Erythroblast (primary cell): ENCODE data around the gene CEPT1.

ENCODE experiments used
- DNase-seq, 2 experiments: peaks; one replicate each; lab custom pipeline; 2025; lab: John Stamatoyannopoulos, UW
- GATA1 ChIP-seq: IDR thresholded peaks from 2 replicates; pipeline ENCODE4 v1.6.1; 2011; ENCODE audit warnings: low read depth, mild to moderate bottlenecking, control low read depth, low read length, moderate library complexity
- POLR2A ChIP-seq: IDR thresholded peaks from 2 replicates; pipeline ENCODE4 v1.6.1; 2011; ENCODE audit warnings: mild to moderate bottlenecking, low read length

Gene CEPT1

GRCh38 chr1:111216751-111217150, 76.7 kb downstream of the CEPT1 start:
- no peak for DNase-seq
- TF ChIP-seq GATA1 (no peak), POLR2A (no peak)

GRCh38 chr1:111217183-111217910, 77.3 kb downstream of the CEPT1 start:
- no peak for DNase-seq
- TF ChIP-seq POLR2A (no peak), GATA1 (no peak)

- TF ChIP-seq POLR2A (no peak), GATA1 (no peak)
- DNase-seq, result no peak
These were observed 78.9 kb downstream of the CEPT1 start for GRCh38 chr1:111218701-111219556.

- no peak for DNase-seq
- no peak for TF ChIP-seq POLR2A
- no peak for TF ChIP-seq GATA1
These were observed 79.7 kb downstream of the CEPT1 start for GRCh38 chr1:111219557-111220286.

GRCh38 chr1:111220302-111220890, 80.4 kb downstream of the CEPT1 start:
- TF ChIP-seq POLR2A, result no peak
- TF ChIP-seq GATA1, result no peak
- DNase-seq, result no peak

GRCh38 chr1:111221276-111221632, 81.2 kb downstream of the CEPT1 start:
- TF ChIP-seq GATA1, result no peak
- TF ChIP-seq POLR2A, result no peak
- DNase-seq, result no peak

GRCh38 chr1:111221633-111222291, 81.7 kb downstream of the CEPT1 start:
- no peak for DNase-seq
- TF ChIP-seq GATA1 (no peak), POLR2A (no peak)

GRCh38 chr1:111222308-111223125, 82.5 kb downstream of the CEPT1 start:
- peak; percentile 62 to 83 for DNase-seq
- TF ChIP-seq GATA1, result no peak
- TF ChIP-seq POLR2A, result no peak

GRCh38 chr1:111223126-111223685, 83.2 kb downstream of the CEPT1 start:
- TF ChIP-seq GATA1 (no peak), POLR2A (no peak)
- DNase-seq, result no peak

GRCh38 chr1:111225091-111225490, 85.1 kb downstream of the CEPT1 start:
- TF ChIP-seq GATA1 (no peak), POLR2A (no peak)
- no peak for DNase-seq

GRCh38 chr1:111225717-111226400, 85.8 kb downstream of the CEPT1 start:
- no peak for DNase-seq
- no peak for TF ChIP-seq GATA1
